NB4 (cell line): ENCODE measurements around the gene UPF1.

Source experiments
- TF ChIP-seq, protein P1 (sequence below): IDR thresholded peaks from 2 replicates; pipeline ENCODE4 v1.6.1; 2011; ENCODE audit warnings: low read depth, low read length
- TF ChIP-seq, protein P2 (sequence below): IDR thresholded peaks from one replicate; pipeline ENCODE4 v1.5.1; 2012; ENCODE audit warnings: low read depth, low read length

DNA sequence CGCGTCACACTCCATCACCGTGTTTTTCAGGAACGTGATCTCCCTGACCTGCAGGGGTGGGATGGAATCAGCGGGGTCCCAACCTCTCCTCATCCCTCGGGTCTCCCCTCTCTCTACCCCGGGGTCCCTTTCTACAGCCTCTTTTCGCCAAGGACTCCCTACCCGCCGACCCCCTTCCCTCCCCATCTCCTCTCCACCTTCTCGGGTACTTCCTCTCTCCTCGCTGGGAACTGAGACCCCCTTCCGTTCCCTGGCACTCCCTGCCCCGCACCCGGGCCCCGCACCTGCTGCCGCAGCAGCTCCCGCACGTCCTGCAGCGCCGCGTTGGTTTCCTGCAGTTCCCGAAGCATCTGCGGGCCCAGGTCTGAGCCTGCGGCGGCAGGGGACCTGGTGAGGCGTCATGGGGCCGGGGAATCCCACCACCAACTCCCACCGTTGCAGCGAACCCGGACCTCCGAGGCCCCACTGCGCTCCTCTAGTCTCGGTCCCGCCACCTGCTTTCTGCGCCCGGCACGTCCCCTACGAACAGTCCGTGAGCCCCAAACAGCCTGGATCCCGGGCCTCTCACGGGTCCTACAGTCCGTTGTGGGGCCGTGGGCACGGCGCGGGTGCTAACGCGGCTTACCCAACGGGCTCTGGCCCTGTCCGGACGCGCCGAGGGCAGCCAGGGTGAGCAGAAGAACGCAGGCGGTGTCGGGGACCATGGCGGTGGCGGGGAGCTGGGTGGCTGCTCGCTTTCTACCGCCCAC, 41.0 kb upstream of the UPF1 start, which contains the start of gene COMP:
- TF ChIP-seq, protein P1, sequence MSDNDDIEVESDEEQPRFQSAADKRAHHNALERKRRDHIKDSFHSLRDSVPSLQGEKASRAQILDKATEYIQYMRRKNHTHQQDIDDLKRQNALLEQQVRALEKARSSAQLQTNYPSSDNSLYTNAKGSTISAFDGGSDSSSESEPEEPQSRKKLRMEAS: no peak
- TF ChIP-seq, protein P2, sequence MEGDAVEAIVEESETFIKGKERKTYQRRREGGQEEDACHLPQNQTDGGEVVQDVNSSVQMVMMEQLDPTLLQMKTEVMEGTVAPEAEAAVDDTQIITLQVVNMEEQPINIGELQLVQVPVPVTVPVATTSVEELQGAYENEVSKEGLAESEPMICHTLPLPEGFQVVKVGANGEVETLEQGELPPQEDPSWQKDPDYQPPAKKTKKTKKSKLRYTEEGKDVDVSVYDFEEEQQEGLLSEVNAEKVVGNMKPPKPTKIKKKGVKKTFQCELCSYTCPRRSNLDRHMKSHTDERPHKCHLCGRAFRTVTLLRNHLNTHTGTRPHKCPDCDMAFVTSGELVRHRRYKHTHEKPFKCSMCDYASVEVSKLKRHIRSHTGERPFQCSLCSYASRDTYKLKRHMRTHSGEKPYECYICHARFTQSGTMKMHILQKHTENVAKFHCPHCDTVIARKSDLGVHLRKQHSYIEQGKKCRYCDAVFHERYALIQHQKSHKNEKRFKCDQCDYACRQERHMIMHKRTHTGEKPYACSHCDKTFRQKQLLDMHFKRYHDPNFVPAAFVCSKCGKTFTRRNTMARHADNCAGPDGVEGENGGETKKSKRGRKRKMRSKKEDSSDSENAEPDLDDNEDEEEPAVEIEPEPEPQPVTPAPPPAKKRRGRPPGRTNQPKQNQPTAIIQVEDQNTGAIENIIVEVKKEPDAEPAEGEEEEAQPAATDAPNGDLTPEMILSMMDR: no peak
